GM12878 (cell line): ENCODE results near the gene EED. TPM values are rescaled to one million over a fixed set of nuclear protein-coding genes. Genes with fewer than 3 reads are reported as not detected.

Experiments used
- ATAC-seq: fragments of 200-7000 bp; cut with Tn5 transposase; 3 replicates; pipeline ENCODE4 v1.9.1; 2020; ENCODE audit warnings: mild to moderate bottlenecking, moderate library complexity
- BruUV-seq: library from RNA; stranded (reverse); fragments of 400-500 nt; replicated peaks from 2 replicates; lab custom pipeline; 2021; lab: Mats Ljungman, UMichigan
- CTCF ChIA-PET: fragments of 300-600 bp; sonication (Branson Sonifier 250); formaldehyde crosslinking; extraction: SDS; loops from one replicate; lab custom pipeline; 2021; ENCODE audit warnings: inconsistent platforms; lab: Yijun Ruan, JAX
- POLR2A ChIA-PET: fragments of 350-600 bp; formaldehyde crosslinking; extraction: SDS; loops from one replicate; lab custom pipeline; 2021; ENCODE audit warnings: inconsistent platforms; lab: Charles Lee
- RAD21 ChIA-PET: fragments of 300-600 bp; sonication (Branson Sonifier 250); formaldehyde crosslinking; loops from one replicate; lab custom pipeline; 2023; ENCODE audit warnings: antibody characterized with exemption; ENCODE audit not compliant: unreplicated experiment; lab: Charles Lee
- SMC1A ChIA-PET: fragments of 300-600 bp; sonication (Branson Sonifier 250); formaldehyde crosslinking; loops from one replicate; lab custom pipeline; 2023; ENCODE audit not compliant: unreplicated experiment, uncharacterized antibody; lab: Charles Lee
- DNase-seq: peaks from one replicate; pipeline ENCODE4 v3.0.0-alpha.2; 2011; ENCODE audit warnings: low read depth, low spot score
- FAIRE-seq: peaks from 3 replicates; lab custom pipeline; 2011; peaks lifted over from hg19 to GRCh38; lab: Jason Lieb, UNC
- H2AFZ ChIP-seq: 2 replicates; pipeline ENCODE4 v1.6.0; 2011; ENCODE audit warnings: low read depth, low read length, control low read depth; ENCODE audit not compliant: control insufficient read depth
- H3K27ac ChIP-seq: 2 replicates; pipeline ENCODE4 v1.5.1; 2011; ENCODE audit warnings: control low read depth; ENCODE audit not compliant: control insufficient read depth, insufficient read depth
- H3K27me3 ChIP-seq, 2 experiments: replicated peaks in 1 of 2; 2 replicates each; pipeline versions ENCODE4 v1.6.0 to v1.6.1; 2011; ENCODE audit warnings: low read length in 1 of 2; ENCODE audit not compliant: control insufficient read depth in 2 of 2, insufficient read depth in 2 of 2
- H3K36me3 ChIP-seq, 2 experiments: 2 replicates each; pipeline ENCODE4 v1.5.1; 2011; ENCODE audit warnings: low read length in 1 of 2; ENCODE audit not compliant: control insufficient read depth in 2 of 2, insufficient read depth in 2 of 2
- H3K4me1 ChIP-seq: 2 replicates; pipeline ENCODE4 v1.6.1; 2011; ENCODE audit warnings: mild to moderate bottlenecking, low read length, moderate library complexity, mixed read lengths; ENCODE audit not compliant: control insufficient read depth, insufficient read depth
- H3K4me2 ChIP-seq: 2 replicates; pipeline ENCODE4 v1.6.0; 2011; ENCODE audit warnings: control low read depth; ENCODE audit not compliant: control insufficient read depth, insufficient read depth
- H3K4me3 ChIP-seq: fragments of 200-600 bp; sonication (generic); 2 replicates; pipeline ENCODE4 v1.5.1; 2016
- H3K79me2 ChIP-seq: 2 replicates; pipeline ENCODE4 v1.6.0; 2011; ENCODE audit warnings: low read length; ENCODE audit not compliant: control insufficient read depth, insufficient read depth
- H3K9ac ChIP-seq: 2 replicates; pipeline ENCODE4 v1.8.0; 2011; ENCODE audit warnings: low read length, control low read depth, mixed read lengths; ENCODE audit not compliant: control insufficient read depth, insufficient read depth
- H3K9me3 ChIP-seq: replicated peaks from 3 replicates; pipeline ENCODE4 v1.5.1; 2011; ENCODE audit warnings: mild to moderate bottlenecking, low read length; ENCODE audit not compliant: control insufficient read depth, insufficient read depth
- H4K20me1 ChIP-seq: 2 replicates; pipeline ENCODE4 v1.6.0; 2011; ENCODE audit not compliant: control insufficient read depth, insufficient read depth
- CEBPZ ChIP-seq: fragments of 150-350 bp; IDR thresholded peaks from 2 replicates; pipeline ENCODE4 v1.6.1; 2016; ENCODE audit warnings: low read depth, low read length
- DPF2 ChIP-seq: fragments of 450-650 bp; IDR thresholded peaks from 2 replicates; pipeline ENCODE4 v1.6.1; 2017; ENCODE audit warnings: mild to moderate bottlenecking
- IKZF1 ChIP-seq: fragments of 450-650 bp; conservative IDR thresholded peaks from 2 replicates; pipeline ENCODE4 v1.6.1; 2017; ENCODE audit warnings: antibody characterized with exemption, mild to moderate bottlenecking
- MYB ChIP-seq: fragments of 150-350 bp; IDR thresholded peaks from 2 replicates; pipeline ENCODE4 v1.6.1; 2014; ENCODE audit warnings: mild to moderate bottlenecking, low read depth, low read length, borderline replicate concordance
- NKRF ChIP-seq: fragments of 450-650 bp; conservative IDR thresholded peaks from 2 replicates; pipeline ENCODE4 v1.6.1; 2017; ENCODE audit warnings: mild to moderate bottlenecking, moderate library complexity
- RELB ChIP-seq: fragments of 450-650 bp; IDR thresholded peaks from 2 replicates; pipeline ENCODE4 v1.6.1; 2017; ENCODE audit warnings: low read depth, mild to moderate bottlenecking, moderate library complexity
- SKIL ChIP-seq: fragments of 450-650 bp; IDR thresholded peaks from 2 replicates; pipeline ENCODE4 v1.6.1; 2017; ENCODE audit warnings: mild to moderate bottlenecking, low read depth, inconsistent platforms; ENCODE audit not compliant: poor library complexity, severe bottlenecking
- WRNIP1 ChIP-seq: IDR thresholded peaks from 2 replicates; pipeline ENCODE4 v1.6.1; 2011; ENCODE audit warnings: low read depth, low read length, improper control_type of control experiment, borderline replicate concordance
- ZBTB4 ChIP-seq: fragments of 450-650 bp; formaldehyde crosslinking; IDR thresholded peaks from 2 replicates; pipeline ENCODE4 v1.4.0; 2022; ENCODE audit warnings: mild to moderate bottlenecking, moderate library complexity
- WGBS: methylation state at CpG from one replicate; pipeline ENCODE4 v1.1.6; 2016; ENCODE audit warnings: low lambda C conversion rate; ENCODE audit not compliant: insufficient replicate concordance, insufficient coverage; ENCODE audit errors: missing lambda C conversion rate; 5-methylcytosine and 5-hydroxymethylcytosine counted together
- in situ Hi-C: fragments of 300-500 bp; cut with MboI; formaldehyde crosslinking; loops from 9 replicates; pipeline ENCODE4 v1.14.3; 2018; ENCODE audit warnings: mixed read lengths
- intact Hi-C: fragments of 100-400 bp; cut with micrococcal nuclease; formaldehyde crosslinking; loops from one replicate; pipeline ENCODE4 v1.14.2; 2022; ENCODE audit not compliant: unreplicated experiment
- polyA plus RNA-seq, 11 experiments: library from polyadenylated mRNA; depleted of rRNA in 4 of 11; unstranded in 6 of 11; stranded (reverse) in 5 of 11; fragments of >200 nt; fragmentation: Nextera tagmentation in 4 of 11; fragmentation: Illumina TruSeq in 1 of 11; extraction: Ambion mirVana in 4 of 11; extraction: Trizol in 1 of 11; gene quantifications; 1 replicate in 1 of 11; 2 replicates in 10 of 11; pipeline versions ENCODE4 v1.2.1 to v1.2.3, GENCODE V29; 2011 to 2016; ENCODE audit warnings: inconsistent platforms in 2 of 11, missing spikeins in 2 of 11, low read depth in 1 of 11
- total RNA-seq, 4 experiments: library from RNA; depleted of rRNA in 3 of 4; stranded (reverse); fragments of >200 nt in 3 of 4; fragmentation: Illumina TruSeq in 1 of 4; extraction: Trizol in 1 of 4; gene quantifications; 2 replicates each; pipeline versions ENCODE4 v1.2.1 to v1.2.3, GENCODE V29; 2013 to 2021

The EED gene
- total and polyA plus RNA-seq, 10 of the 15 experiments (the other 5 are each of a cell fraction or from before 2014, with no cell fraction given) = 41.5 to 140 (median 72.2) TPM

- H3K27ac ChIP-seq = peak overlapping the region; percentile 10; the same call in 1 of the 2 replicates
- no peak for ATAC-seq
- 48% methylated on average over 2 of the region's 2 CpGs for WGBS
- SMC1A ChIA-PET = interaction anchor here (0.7 to 1.7 kb wide), 10 partner anchors 13 to 365 kb away, joined by 3 to 6 read pairs (median 4); partner anchors contain the start of gene HIKESHI
- no peaks in the 10 kb centered on the region for H4K20me1 ChIP-seq
- no peak overlapping the region for H3K9ac ChIP-seq
- H2AFZ ChIP-seq = no peak overlapping the region
- no peak for FAIRE-seq
- no peak overlapping the region for H3K4me3 ChIP-seq
- H3K27me3 ChIP-seq = no peaks in the 10 kb centered on the region
- no peaks in the 10 kb centered on the region for H3K9me3 ChIP-seq
- peaks cover 37% of the 10 kb centered on the region for H3K4me1 ChIP-seq
- H3K4me2 ChIP-seq = no peak overlapping the region; the same call in 1 of the 2 replicates
- H3K36me3 ChIP-seq = peaks cover 5 to 13% of the 10 kb centered on the region in 2 experiments
- no TSS peak for BruUV-seq
- CTCF ChIA-PET = interaction anchor here (0.6 to 2.4 kb wide), 8 partner anchors 35 to 433 kb away, joined by 3 to 11 read pairs (median 4); partner anchors contain the start of gene CCDC83
- POLR2A ChIA-PET = interaction anchor here (1.0 to 1.4 kb wide), 3 partner anchors 36 to 94 kb away, joined by 3 to 5 read pairs (median 4); no protein-coding TSS in a partner anchor
- intact Hi-C loops (no loop called here), in situ Hi-C loops (no loop called here)
- DNase-seq = no peak
- RAD21 ChIA-PET = interaction anchor here (0.6 to 3.2 kb wide), 16 partner anchors 15 to 253 kb away, joined by 3 to 12 read pairs (median 4); partner anchors contain the start of gene HIKESHI
- 0 out of 2 replicates have a peak, but pooled peaks cover 2% of the 10 kb centered on the region for H3K79me2 ChIP-seq
- TF ChIP-seq DPF2 (0 out of 2 replicates have a peak, but pooled peaks have one; percentile 39), WRNIP1 (no peak), IKZF1 (no peak), MYB (no peak), NKRF (no peak), RELB (peak; percentile 8; the same call in 1 of the 2 replicates), ZBTB4 (CRISPR knock-in tag) (no peak), SKIL (peak; percentile 1), CEBPZ (no peak)
Observed at GRCh38 chr11:86287468-86287796, 42.9 kb downstream of the EED start.
